Astrocyte of the spinal cord (primary cell): ENCODE measurements around the gene EEFSEC.

Experiments
- DNase-seq: peaks from one replicate; pipeline ENCODE4 v3.0.0; 2011; ENCODE audit warnings: low read depth, low spot score
- H3K4me3 ChIP-seq: 2 replicates; pipeline ENCODE4 v1.5.1; 2011; ENCODE audit warnings: low read depth, mild to moderate bottlenecking, low read length, moderate library complexity
- in situ Hi-C: cut with HindIII; loops from 2 replicates; pipeline ENCODE4 v1.10.0; 2017; ENCODE audit warnings: low sequenced_read_pairs
- TF ChIP-seq, protein P1 (sequence below): IDR thresholded peaks from 2 replicates; pipeline ENCODE4 v1.5.1; 2012; ENCODE audit warnings: low read depth, mild to moderate bottlenecking, low read length, inconsistent platforms

Gene EEFSEC

GRCh38 chr3:128257632-128258031 lies 104.4 kb downstream of the EEFSEC start:
- TF ChIP-seq, protein P1, sequence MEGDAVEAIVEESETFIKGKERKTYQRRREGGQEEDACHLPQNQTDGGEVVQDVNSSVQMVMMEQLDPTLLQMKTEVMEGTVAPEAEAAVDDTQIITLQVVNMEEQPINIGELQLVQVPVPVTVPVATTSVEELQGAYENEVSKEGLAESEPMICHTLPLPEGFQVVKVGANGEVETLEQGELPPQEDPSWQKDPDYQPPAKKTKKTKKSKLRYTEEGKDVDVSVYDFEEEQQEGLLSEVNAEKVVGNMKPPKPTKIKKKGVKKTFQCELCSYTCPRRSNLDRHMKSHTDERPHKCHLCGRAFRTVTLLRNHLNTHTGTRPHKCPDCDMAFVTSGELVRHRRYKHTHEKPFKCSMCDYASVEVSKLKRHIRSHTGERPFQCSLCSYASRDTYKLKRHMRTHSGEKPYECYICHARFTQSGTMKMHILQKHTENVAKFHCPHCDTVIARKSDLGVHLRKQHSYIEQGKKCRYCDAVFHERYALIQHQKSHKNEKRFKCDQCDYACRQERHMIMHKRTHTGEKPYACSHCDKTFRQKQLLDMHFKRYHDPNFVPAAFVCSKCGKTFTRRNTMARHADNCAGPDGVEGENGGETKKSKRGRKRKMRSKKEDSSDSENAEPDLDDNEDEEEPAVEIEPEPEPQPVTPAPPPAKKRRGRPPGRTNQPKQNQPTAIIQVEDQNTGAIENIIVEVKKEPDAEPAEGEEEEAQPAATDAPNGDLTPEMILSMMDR, result no peak
- in situ Hi-C loops, result no loop called here
- DNase-seq, result no peak
- no peak overlapping the region for H3K4me3 ChIP-seq

- DNase-seq, result no peak
- in situ Hi-C loops, result no loop called here
- H3K4me3 ChIP-seq, result no peak overlapping the region
- TF ChIP-seq, protein P1, result no peak
Measured at GRCh38 chr3:128260275-128260674, 107.0 kb downstream of the EEFSEC start.

GRCh38 chr3:128262457-128262856 lies 109.2 kb downstream of the EEFSEC start:
- TF ChIP-seq, protein P1, result no peak
- in situ Hi-C loops, result no loop called here
- DNase-seq, result no peak
- H3K4me3 ChIP-seq, result no peak overlapping the region

DNA sequence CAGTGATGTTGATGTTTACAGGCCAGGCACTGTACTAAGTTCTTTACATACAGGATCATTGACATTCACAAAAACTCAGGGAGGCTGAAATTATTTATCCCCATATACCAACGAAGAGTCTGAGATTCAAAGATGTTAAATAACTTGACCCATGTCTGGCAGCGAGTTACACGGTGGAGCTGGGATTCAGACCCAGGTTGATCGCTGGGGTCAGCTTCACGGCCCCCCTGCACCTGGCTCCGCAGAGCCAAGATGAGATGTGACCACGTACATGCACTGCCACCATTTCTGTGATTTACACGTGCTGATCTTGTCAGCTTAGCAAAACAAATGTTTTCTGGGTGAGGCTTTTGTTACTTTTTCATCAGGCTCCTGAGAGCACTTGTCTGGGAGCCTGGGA lies 109.8 kb downstream of the EEFSEC start:
- in situ Hi-C loops, result no loop called here
- DNase-seq, result no peak
- TF ChIP-seq, protein P1, result no peak
- H3K4me3 ChIP-seq, result no peak overlapping the region

GRCh38 chr3:128263946-128264345 lies 110.7 kb downstream of the EEFSEC start:
- no peak for DNase-seq
- H3K4me3 ChIP-seq, result no peak overlapping the region
- in situ Hi-C loops, result no loop called here
- TF ChIP-seq, protein P1, result no peak

DNA sequence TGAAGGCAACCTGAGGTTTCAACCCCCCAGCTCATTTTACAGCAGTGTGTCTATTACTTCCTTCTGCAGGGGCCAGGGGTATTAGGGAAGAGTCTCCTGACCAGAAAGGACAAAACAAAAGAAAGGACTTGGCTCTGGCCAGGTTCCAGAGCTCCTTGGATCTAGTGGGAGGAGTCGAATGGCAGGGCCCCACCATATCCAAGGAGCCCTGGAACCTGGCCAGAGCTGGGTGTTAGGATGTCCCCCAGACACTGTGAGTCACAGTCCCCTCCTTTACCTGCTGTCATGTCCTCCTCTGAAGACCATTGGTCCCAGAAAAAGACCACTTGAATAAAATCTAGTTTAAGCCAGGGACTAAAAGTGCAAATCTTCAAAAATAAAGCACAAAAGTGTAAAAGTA lies 113.2 kb downstream of the EEFSEC start:
- TF ChIP-seq, protein P1, result no peak
- in situ Hi-C loops, result no loop called here
- no peak overlapping the region for H3K4me3 ChIP-seq
- no peak for DNase-seq

DNA sequence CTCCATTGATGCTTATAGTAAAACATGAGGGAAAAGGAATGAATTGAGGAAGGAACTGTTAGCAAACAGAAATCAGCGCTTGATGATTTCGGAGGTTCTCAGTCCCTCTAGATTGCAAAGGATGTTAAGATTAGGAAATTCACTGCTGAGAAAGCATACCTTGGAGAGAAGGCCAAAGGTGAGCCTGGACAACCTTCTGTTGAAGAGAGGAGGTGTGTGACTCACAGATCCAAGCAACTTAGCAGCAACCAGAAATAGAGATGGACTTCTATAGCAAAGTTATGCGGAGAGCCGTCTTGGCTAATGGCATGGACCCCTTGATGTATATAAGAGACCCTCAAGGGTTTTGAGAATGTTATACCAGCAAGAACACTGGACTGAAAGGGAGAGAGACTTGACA lies 114.3 kb downstream of the EEFSEC start:
- TF ChIP-seq, protein P1, result no peak
- DNase-seq, result no peak
- in situ Hi-C loops, result no loop called here
- H3K4me3 ChIP-seq, result no peak overlapping the region
